NCI-H146 treated with DMSO at 0.1 percent for 48 hours (cell line): Measurements from ENCODE around the gene OR5C1.

Experiments used
- DNase-seq: peaks from one replicate; lab custom pipeline; 2025; ENCODE audit not compliant: unreplicated experiment; lab: John Stamatoyannopoulos, UW

The OR5C1 gene

GRCh38 chr9:122788831-122789230 lies at the start of gene OR5C1:
Gene OR5C1, plus strand, starts transcription at chr9:122788933. Its CDS starts 0 bp downstream, at chr9:122788933.
- no peak for DNase-seq

GRCh38 chr9:122742003-122742402 lies 46.7 kb upstream of the OR5C1 start, which contains the start of gene OR1L6:
Gene OR1L6, plus strand, starts transcription at chr9:122742303. Its CDS starts 7,545 bp downstream, at chr9:122749848.
- no peak for DNase-seq

- no peak for DNase-seq
Observed at GRCh38 chr9:122754825-122755224, 33.9 kb upstream of the OR5C1 start.

GRCh38 chr9:122767817-122768216 lies 20.9 kb upstream of the OR5C1 start:
- no peak for DNase-seq

- no peak for DNase-seq
Observed at GRCh38 chr9:122777052-122777451, 11.7 kb upstream of the OR5C1 start.

GRCh38 chr9:122777935-122778627 lies 10.7 kb upstream of the OR5C1 start:
- no peak for DNase-seq

- DNase-seq = no peak
Observed at GRCh38 chr9:122779181-122779580, 9.6 kb upstream of the OR5C1 start.

- DNase-seq = no peak
Observed at GRCh38 chr9:122780026-122780425, 8.7 kb upstream of the OR5C1 start.

GRCh38 chr9:122781671-122782070 lies 7.1 kb upstream of the OR5C1 start:
- no peak for DNase-seq

- no peak for DNase-seq
Observed at GRCh38 chr9:122785269-122785668, 3.5 kb upstream of the OR5C1 start.

- no peak for DNase-seq
Observed at GRCh38 chr9:122786338-122786737, 2.4 kb upstream of the OR5C1 start.

- no peak for DNase-seq
Observed at GRCh38 chr9:122789256-122790046, 718 bp downstream of the OR5C1 start.

- no peak for DNase-seq
Observed at GRCh38 chr9:122791872-122792669, 3.3 kb downstream of the OR5C1 start.

- no peak for DNase-seq
Observed at GRCh38 chr9:122797316-122798063, 8.8 kb downstream of the OR5C1 start.

- DNase-seq = no peak
Observed at GRCh38 chr9:122800066-122801060, 11.6 kb downstream of the OR5C1 start, which contains the start of gene OR1K1. Gene OR1K1, plus strand, starts transcription at chr9:122800123. Its CDS starts 0 bp downstream, at chr9:122800123.

- DNase-seq = no peak
Observed at GRCh38 chr9:122806661-122807060, 17.9 kb downstream of the OR5C1 start.

- no peak for DNase-seq
Observed at GRCh38 chr9:122807271-122807900, 18.7 kb downstream of the OR5C1 start.

- DNase-seq = no peak
Observed at GRCh38 chr9:122808141-122808540, 19.4 kb downstream of the OR5C1 start.

- peak; percentile 48 for DNase-seq
Observed at GRCh38 chr9:122809261-122809660, 20.5 kb downstream of the OR5C1 start.
